ENCODE results near the gene TIGD1. TPM values are rescaled to one million over a fixed set of nuclear protein-coding genes. Genes with fewer than 3 reads are reported as not detected.

TIGD1 gene
- total and polyA plus RNA-seq, 2 experiments from 2014 or later = 7.6 to 9.3 TPM

DNA sequence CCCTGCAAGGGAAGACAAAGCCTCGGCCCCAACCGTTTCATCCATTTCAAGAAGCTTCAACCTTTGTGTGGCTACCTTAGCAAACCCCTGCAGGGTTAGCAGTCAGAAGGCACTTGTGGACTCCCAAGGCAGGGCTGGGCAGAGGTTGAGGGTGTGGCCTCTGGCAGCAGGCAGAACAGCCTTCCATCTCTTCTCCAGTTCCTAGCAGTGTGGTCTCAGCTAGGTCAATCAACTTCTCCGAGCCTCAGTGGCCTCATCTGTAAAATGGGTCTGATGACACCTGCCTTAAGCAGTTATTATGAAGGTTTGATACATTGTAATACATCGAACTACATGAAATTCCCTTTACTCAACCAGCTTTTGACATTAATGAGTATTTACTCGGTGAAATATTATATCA, 37.0 kb downstream of the TIGD1 start:
- no peak overlapping the region for H3K27ac ChIP-seq (ENCODE audit: low read depth)
- no peaks in the 10 kb centered on the region for H4K20me1 ChIP-seq (replicated peaks; ENCODE audit: insufficient read depth)
- DNase-seq (ENCODE audit: low spot score) (no peak), ATAC-seq (no peak; the same call in 2 of the 3 replicates)
- H3K79me2 ChIP-seq (replicated peaks; ENCODE audit: insufficient read depth) = no peaks in the 10 kb centered on the region
- H3K9me2 ChIP-seq (ENCODE audit: insufficient read depth) = no peaks in the 10 kb centered on the region
- H2AFZ ChIP-seq = no peak overlapping the region
- no peaks in the 10 kb centered on the region for H3K36me3 ChIP-seq (ENCODE audit: insufficient read depth)
- H3K4me3 ChIP-seq = no peak overlapping the region
- Mint-ChIP-seq H3K36me3 (ENCODE audit: low read depth) (no peaks in the 10 kb centered on the region), H3K27ac (no peak overlapping the region), H3K27me3 (ENCODE audit: insufficient read depth, low read depth, poor library complexity) (peaks cover 7% of the 10 kb centered on the region), H3K4me3 (no peak overlapping the region; the same call in 2 of the 3 replicates), H3K9me3 (no peaks in the 10 kb centered on the region; the same call in 2 of the 3 replicates), H3K4me1 (peaks cover 4% of the 10 kb centered on the region)
- TF ChIP-seq, protein P1, sequence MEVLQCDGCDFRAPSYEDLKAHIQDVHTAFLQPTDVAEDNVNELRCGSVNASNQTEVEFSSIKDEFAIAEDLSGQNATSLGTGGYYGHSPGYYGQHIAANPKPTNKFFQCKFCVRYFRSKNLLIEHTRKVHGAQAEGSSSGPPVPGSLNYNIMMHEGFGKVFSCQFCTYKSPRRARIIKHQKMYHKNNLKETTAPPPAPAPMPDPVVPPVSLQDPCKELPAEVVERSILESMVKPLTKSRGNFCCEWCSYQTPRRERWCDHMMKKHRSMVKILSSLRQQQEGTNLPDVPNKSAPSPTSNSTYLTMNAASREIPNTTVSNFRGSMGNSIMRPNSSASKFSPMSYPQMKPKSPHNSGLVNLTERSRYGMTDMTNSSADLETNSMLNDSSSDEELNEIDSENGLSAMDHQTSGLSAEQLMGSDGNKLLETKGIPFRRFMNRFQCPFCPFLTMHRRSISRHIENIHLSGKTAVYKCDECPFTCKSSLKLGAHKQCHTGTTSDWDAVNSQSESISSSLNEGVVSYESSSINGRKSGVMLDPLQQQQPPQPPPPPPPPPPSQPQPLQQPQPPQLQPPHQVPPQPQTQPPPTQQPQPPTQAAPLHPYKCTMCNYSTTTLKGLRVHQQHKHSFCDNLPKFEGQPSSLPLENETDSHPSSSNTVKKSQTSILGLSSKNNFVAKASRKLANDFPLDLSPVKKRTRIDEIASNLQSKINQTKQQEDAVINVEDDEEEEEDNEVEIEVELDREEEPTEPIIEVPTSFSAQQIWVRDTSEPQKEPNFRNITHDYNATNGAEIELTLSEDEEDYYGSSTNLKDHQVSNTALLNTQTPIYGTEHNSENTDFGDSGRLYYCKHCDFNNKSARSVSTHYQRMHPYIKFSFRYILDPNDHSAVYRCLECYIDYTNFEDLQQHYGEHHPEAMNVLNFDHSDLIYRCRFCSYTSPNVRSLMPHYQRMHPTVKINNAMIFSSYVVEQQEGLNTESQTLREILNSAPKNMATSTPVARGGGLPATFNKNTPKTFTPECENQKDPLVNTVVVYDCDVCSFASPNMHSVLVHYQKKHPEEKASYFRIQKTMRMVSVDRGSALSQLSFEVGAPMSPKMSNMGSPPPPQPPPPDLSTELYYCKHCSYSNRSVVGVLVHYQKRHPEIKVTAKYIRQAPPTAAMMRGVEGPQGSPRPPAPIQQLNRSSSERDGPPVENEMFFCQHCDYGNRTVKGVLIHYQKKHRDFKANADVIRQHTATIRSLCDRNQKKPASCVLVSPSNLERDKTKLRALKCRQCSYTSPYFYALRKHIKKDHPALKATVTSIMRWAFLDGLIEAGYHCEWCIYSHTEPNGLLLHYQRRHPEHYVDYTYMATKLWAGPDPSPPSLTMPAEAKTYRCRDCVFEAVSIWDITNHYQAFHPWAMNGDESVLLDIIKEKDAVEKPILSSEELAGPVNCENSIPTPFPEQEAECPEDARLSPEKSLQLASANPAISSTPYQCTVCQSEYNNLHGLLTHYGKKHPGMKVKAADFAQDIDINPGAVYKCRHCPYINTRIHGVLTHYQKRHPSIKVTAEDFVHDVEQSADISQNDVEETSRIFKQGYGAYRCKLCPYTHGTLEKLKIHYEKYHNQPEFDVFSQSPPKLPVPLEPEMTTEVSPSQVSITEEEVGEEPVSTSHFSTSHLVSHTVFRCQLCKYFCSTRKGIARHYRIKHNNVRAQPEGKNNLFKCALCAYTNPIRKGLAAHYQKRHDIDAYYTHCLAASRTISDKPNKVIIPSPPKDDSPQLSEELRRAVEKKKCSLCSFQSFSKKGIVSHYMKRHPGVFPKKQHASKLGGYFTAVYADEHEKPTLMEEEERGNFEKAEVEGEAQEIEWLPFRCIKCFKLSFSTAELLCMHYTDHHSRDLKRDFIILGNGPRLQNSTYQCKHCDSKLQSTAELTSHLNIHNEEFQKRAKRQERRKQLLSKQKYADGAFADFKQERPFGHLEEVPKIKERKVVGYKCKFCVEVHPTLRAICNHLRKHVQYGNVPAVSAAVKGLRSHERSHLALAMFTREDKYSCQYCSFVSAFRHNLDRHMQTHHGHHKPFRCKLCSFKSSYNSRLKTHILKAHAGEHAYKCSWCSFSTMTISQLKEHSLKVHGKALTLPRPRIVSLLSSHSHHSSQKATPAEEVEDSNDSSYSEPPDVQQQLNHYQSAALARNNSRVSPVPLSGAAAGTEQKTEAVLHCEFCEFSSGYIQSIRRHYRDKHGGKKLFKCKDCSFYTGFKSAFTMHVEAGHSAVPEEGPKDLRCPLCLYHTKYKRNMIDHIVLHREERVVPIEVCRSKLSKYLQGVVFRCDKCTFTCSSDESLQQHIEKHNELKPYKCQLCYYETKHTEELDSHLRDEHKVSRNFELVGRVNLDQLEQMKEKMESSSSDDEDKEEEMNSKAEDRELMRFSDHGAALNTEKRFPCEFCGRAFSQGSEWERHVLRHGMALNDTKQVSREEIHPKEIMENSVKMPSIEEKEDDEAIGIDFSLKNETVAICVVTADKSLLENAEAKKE (CRISPR knock-in tag; IDR thresholded peaks at IDR 0.05) = no peak
- TF ChIP-seq POLR2AphosphoS5 (IDR thresholded peaks at IDR 0.05; ENCODE audit: low read depth) (no peak), STAT1 (IDR thresholded peaks at IDR 0.05; ENCODE audit: unreplicated experiment) (no peak), NANOG (IDR thresholded peaks at IDR 0.05; ENCODE audit: borderline replicate concordance) (no peak), EZH2 (IDR thresholded peaks at IDR 0.05; ENCODE audit: low read depth, unreplicated experiment) (no peak), EZH2phosphoT487 (IDR thresholded peaks at IDR 0.05; ENCODE audit: unreplicated experiment) (no peak), ZNF114 (CRISPR knock-in tag; IDR thresholded peaks at IDR 0.05) (no peak), CREB1 (CRISPR knock-in tag; IDR thresholded peaks at IDR 0.05; ENCODE audit: low read depth) (no peak), ZNF331 (CRISPR knock-in tag; IDR thresholded peaks at IDR 0.05; ENCODE audit: low read depth) (no peak), JUNB (IDR thresholded peaks at IDR 0.05; ENCODE audit: unreplicated experiment) (no peak)
- TF ChIP-seq, protein P2, sequence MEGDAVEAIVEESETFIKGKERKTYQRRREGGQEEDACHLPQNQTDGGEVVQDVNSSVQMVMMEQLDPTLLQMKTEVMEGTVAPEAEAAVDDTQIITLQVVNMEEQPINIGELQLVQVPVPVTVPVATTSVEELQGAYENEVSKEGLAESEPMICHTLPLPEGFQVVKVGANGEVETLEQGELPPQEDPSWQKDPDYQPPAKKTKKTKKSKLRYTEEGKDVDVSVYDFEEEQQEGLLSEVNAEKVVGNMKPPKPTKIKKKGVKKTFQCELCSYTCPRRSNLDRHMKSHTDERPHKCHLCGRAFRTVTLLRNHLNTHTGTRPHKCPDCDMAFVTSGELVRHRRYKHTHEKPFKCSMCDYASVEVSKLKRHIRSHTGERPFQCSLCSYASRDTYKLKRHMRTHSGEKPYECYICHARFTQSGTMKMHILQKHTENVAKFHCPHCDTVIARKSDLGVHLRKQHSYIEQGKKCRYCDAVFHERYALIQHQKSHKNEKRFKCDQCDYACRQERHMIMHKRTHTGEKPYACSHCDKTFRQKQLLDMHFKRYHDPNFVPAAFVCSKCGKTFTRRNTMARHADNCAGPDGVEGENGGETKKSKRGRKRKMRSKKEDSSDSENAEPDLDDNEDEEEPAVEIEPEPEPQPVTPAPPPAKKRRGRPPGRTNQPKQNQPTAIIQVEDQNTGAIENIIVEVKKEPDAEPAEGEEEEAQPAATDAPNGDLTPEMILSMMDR (conservative IDR thresholded peaks at IDR 0.05; ENCODE audit: low read depth in 2 of 2) = no peak
- TF ChIP-seq, protein P3, sequence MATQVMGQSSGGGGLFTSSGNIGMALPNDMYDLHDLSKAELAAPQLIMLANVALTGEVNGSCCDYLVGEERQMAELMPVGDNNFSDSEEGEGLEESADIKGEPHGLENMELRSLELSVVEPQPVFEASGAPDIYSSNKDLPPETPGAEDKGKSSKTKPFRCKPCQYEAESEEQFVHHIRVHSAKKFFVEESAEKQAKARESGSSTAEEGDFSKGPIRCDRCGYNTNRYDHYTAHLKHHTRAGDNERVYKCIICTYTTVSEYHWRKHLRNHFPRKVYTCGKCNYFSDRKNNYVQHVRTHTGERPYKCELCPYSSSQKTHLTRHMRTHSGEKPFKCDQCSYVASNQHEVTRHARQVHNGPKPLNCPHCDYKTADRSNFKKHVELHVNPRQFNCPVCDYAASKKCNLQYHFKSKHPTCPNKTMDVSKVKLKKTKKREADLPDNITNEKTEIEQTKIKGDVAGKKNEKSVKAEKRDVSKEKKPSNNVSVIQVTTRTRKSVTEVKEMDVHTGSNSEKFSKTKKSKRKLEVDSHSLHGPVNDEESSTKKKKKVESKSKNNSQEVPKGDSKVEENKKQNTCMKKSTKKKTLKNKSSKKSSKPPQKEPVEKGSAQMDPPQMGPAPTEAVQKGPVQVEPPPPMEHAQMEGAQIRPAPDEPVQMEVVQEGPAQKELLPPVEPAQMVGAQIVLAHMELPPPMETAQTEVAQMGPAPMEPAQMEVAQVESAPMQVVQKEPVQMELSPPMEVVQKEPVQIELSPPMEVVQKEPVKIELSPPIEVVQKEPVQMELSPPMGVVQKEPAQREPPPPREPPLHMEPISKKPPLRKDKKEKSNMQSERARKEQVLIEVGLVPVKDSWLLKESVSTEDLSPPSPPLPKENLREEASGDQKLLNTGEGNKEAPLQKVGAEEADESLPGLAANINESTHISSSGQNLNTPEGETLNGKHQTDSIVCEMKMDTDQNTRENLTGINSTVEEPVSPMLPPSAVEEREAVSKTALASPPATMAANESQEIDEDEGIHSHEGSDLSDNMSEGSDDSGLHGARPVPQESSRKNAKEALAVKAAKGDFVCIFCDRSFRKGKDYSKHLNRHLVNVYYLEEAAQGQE (IDR thresholded peaks at IDR 0.05; ENCODE audit: unreplicated experiment) = no peak
- TF ChIP-seq, protein P4, sequence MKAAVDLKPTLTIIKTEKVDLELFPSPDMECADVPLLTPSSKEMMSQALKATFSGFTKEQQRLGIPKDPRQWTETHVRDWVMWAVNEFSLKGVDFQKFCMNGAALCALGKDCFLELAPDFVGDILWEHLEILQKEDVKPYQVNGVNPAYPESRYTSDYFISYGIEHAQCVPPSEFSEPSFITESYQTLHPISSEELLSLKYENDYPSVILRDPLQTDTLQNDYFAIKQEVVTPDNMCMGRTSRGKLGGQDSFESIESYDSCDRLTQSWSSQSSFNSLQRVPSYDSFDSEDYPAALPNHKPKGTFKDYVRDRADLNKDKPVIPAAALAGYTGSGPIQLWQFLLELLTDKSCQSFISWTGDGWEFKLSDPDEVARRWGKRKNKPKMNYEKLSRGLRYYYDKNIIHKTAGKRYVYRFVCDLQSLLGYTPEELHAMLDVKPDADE (IDR thresholded peaks at IDR 0.05) = no peak
- 0 out of 2 replicates have a peak, but pooled peaks cover 2% of the 10 kb centered on the region for H3F3A ChIP-seq (replicated peaks; ENCODE audit: low read depth)
- H3K4me1 ChIP-seq (ENCODE audit: insufficient read depth) = no peaks in the 10 kb centered on the region
- no peak overlapping the region for H3K4me2 ChIP-seq
- no peaks in the 10 kb centered on the region for H3K27me3 ChIP-seq (ENCODE audit: insufficient read depth)

Data from GM23338 (cell line).